Fibroblast of skin of scalp (primary cell): ENCODE results near the gene LCP2.
"Not testable (repeated sequence)": the region's sequence is repeated elsewhere in the genome, so short reads cannot be mapped to it uniquely, and the experiment has no call there.

Source experiments
- DNase-seq: peaks from one replicate; pipeline ENCODE4 v3.0.0-alpha.2; 2013

The LCP2 gene

GRCh38 chr5:170248172-170248930 lies 49.2 kb downstream of the LCP2 start:
- no peak for DNase-seq

- no peak for DNase-seq
Observed at GRCh38 chr5:170247363-170247762, 50.2 kb downstream of the LCP2 start.

GRCh38 chr5:170246126-170246870 lies 51.3 kb downstream of the LCP2 start:
- no peak for DNase-seq

- DNase-seq, result not testable (repeated sequence)
Observed at GRCh38 chr5:170245436-170245835, 52.1 kb downstream of the LCP2 start.

- no peak for DNase-seq
Observed at GRCh38 chr5:170238456-170239196, 59.0 kb downstream of the LCP2 start.

GRCh38 chr5:170235876-170236864 lies 61.4 kb downstream of the LCP2 start:
- no peak for DNase-seq

GRCh38 chr5:170233358-170233892 lies 64.2 kb downstream of the LCP2 start:
- no peak for DNase-seq

- DNase-seq, result no peak
Observed at GRCh38 chr5:170232786-170233185, 64.8 kb downstream of the LCP2 start, which contains the start of gene C5orf58. Gene C5orf58, plus strand, starts transcription at chr5:170232985. Its CDS starts 1,992 bp downstream, at chr5:170234977.

GRCh38 chr5:170228762-170229435 lies 68.7 kb downstream of the LCP2 start:
- no peak for DNase-seq

GRCh38 chr5:170226661-170227060 lies 70.9 kb downstream of the LCP2 start:
- no peak for DNase-seq

- DNase-seq, result no peak
Observed at GRCh38 chr5:170226129-170226615, 71.4 kb downstream of the LCP2 start.

GRCh38 chr5:170225326-170226128 lies 72.0 kb downstream of the LCP2 start:
- DNase-seq, result peak; percentile 62

- no peak for DNase-seq
Observed at GRCh38 chr5:170223906-170224305, 73.7 kb downstream of the LCP2 start.

- peak; percentile 58 for DNase-seq
Observed at GRCh38 chr5:170223360-170223759, 74.2 kb downstream of the LCP2 start.

GRCh38 chr5:170221327-170221741 lies 76.2 kb downstream of the LCP2 start:
- DNase-seq, result no peak

- DNase-seq, result peak; percentile 33
Observed at GRCh38 chr5:170220191-170220590, 77.4 kb downstream of the LCP2 start.

- peak; percentile 80 for DNase-seq
Observed at GRCh38 chr5:170219615-170220014, 78.0 kb downstream of the LCP2 start.

GRCh38 chr5:170218726-170219125 lies 78.9 kb downstream of the LCP2 start:
- no peak for DNase-seq

GRCh38 chr5:170217831-170218230 lies 79.7 kb downstream of the LCP2 start:
- DNase-seq, result peak; percentile 47
